ENCODE data around the gene ZNF423. TPM values are rescaled to one million over a fixed set of nuclear protein-coding genes. Genes with fewer than 3 reads are reported as not detected.

Gene ZNF423
- total and polyA plus RNA-seq, 9 of the 15 experiments (the other 6 are each of a cell fraction or from before 2014, with no cell fraction given), result not detected

DNA sequence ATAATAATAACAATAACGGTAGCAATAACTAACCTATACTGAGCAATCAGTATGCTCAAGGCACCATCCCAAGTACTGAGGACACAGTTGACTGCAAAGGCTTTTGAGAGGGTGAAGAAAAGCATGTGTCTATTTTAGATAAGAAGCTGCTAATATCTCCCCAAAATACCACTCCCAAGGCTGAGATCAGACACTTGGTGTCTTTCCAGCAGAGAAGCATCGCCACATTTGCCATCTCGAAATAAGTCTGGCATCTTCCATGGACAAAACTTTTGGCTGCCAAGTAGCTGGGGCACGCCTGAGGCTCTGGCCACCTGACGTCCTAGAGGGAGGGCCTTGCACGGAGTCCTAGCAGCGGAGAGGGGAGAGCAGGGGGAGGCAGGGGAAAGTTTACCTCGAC lies 39.0 kb downstream of the ZNF423 start:
- H3K27me3 ChIP-seq (ENCODE audit: control insufficient read depth in 2 of 2, insufficient read depth in 2 of 2, low read length in 2 of 2), result peaks cover 8 to 40% of the 10 kb centered on the region in 2 experiments; a peak in 4 of 5 replicates
- no peak for TF ChIP-seq NEUROD1 (IDR thresholded peaks at IDR 0.05; ENCODE audit: borderline replicate concordance, low read depth, low read length, partially characterized antibody)
- TF ChIP-seq ZNF395 (CRISPR knock-in tag; IDR thresholded peaks at IDR 0.05), result no peak
- TF ChIP-seq, protein P1, sequence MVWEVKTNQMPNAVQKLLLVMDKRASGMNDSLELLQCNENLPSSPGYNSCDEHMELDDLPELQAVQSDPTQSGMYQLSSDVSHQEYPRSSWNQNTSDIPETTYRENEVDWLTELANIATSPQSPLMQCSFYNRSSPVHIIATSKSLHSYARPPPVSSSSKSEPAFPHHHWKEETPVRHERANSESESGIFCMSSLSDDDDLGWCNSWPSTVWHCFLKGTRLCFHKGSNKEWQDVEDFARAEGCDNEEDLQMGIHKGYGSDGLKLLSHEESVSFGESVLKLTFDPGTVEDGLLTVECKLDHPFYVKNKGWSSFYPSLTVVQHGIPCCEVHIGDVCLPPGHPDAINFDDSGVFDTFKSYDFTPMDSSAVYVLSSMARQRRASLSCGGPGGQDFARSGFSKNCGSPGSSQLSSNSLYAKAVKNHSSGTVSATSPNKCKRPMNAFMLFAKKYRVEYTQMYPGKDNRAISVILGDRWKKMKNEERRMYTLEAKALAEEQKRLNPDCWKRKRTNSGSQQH (CRISPR knock-in tag; IDR thresholded peaks at IDR 0.05), result no peak
- TF ChIP-seq, protein P2, sequence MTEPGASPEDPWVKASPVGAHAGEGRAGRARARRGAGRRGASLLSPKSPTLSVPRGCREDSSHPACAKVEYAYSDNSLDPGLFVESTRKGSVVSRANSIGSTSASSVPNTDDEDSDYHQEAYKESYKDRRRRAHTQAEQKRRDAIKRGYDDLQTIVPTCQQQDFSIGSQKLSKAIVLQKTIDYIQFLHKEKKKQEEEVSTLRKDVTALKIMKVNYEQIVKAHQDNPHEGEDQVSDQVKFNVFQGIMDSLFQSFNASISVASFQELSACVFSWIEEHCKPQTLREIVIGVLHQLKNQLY (CRISPR knock-in tag; conservative IDR thresholded peaks at IDR 0.05), result no peak
- no peak for TF ChIP-seq PURB (CRISPR knock-in tag; IDR thresholded peaks at IDR 0.05; ENCODE audit: low read depth)
- no peak for TF ChIP-seq ETV6 (IDR thresholded peaks at IDR 0.05; ENCODE audit: borderline replicate concordance in 1 of 2, low read depth in 2 of 2, low read length in 1 of 2)
- TF ChIP-seq ETV6 (CRISPR knock-in tag; IDR thresholded peaks at IDR 0.05; ENCODE audit: borderline replicate concordance), result no peak
- TF ChIP-seq TAF9B (IDR thresholded peaks at IDR 0.05; ENCODE audit: partially characterized antibody), result no peak
- TF ChIP-seq DACH1 (IDR thresholded peaks at IDR 0.05; ENCODE audit: partially characterized antibody), result no peak
- TF ChIP-seq ZNF398 (CRISPR knock-in tag; IDR thresholded peaks at IDR 0.05), result no peak
- no peak for TF ChIP-seq ARID1B (IDR thresholded peaks at IDR 0.05)
- TF ChIP-seq MTA2 (IDR thresholded peaks at IDR 0.05; ENCODE audit: low read depth), result no peak
- no peak for TF ChIP-seq PHTF2 (CRISPR knock-in tag; IDR thresholded peaks at IDR 0.05)
- BruUV-seq (replicated peaks), result no TSS peak
- under 1% methylated on average over 8 of the region's 8 CpGs for WGBS (ENCODE audit: insufficient coverage, low coverage, missing lambda C conversion rate)
- H3K4me2 ChIP-seq (ENCODE audit: insufficient read depth, low read length), result no peak overlapping the region
- H3K79me2 ChIP-seq (ENCODE audit: control insufficient read depth, insufficient read depth, low read length), result no peaks in the 10 kb centered on the region
- H4K20me1 ChIP-seq (replicated peaks; ENCODE audit: control insufficient read depth, insufficient read depth, low read length), result peaks cover 3% of the 10 kb centered on the region; the same call in 1 of the 2 replicates
- in situ Hi-C loops (cut with MboI), result no loop called here
- H3K4me1 ChIP-seq (replicated peaks in 1 of 2; ENCODE audit: control insufficient read depth in 2 of 2, insufficient read depth in 2 of 2, low read length in 2 of 2), result no peaks in the 10 kb centered on the region
- no peaks in the 10 kb centered on the region for H3K36me3 ChIP-seq (ENCODE audit: control insufficient read depth, insufficient read depth, low read length)
- H2AFZ ChIP-seq (ENCODE audit: low read depth, low read length), result no peak overlapping the region
- DNase-seq (ENCODE audit: extremely low read depth in 1 of 4, low spot score in 3 of 4) (no peak), FAIRE-seq (no peak), ATAC-seq (no peak)
- no peak overlapping the region for H3K4me3 ChIP-seq
- POLR2A ChIA-PET, result interaction anchor here (0.7 kb wide), 1 partner anchor 60 kb away, joined by 3 read pairs; no protein-coding TSS in a partner anchor
- no peaks in the 10 kb centered on the region for H3K9me1 ChIP-seq (ENCODE audit: control insufficient read depth, insufficient read depth, low read length)
- H3K9me3 ChIP-seq (replicated peaks; ENCODE audit: control insufficient read depth, insufficient read depth, low read depth, low read length), result no peaks in the 10 kb centered on the region
- no peak overlapping the region for H3K9ac ChIP-seq (ENCODE audit: insufficient read depth in 1 of 2, low read depth in 2 of 2, low read length in 2 of 2)
- no peak overlapping the region for H3K27ac ChIP-seq (ENCODE audit: extremely low read depth, low read depth, low read length)
- intact Hi-C loops (cut with micrococcal nuclease), result no loop called here
- CTCF ChIA-PET (ENCODE audit: low intra/inter-chr PET ratio), result no interaction called here
